GM19035 (cell line): ENCODE results near the gene SLC6A5.
"Not testable (repeated sequence)": the region's sequence is repeated elsewhere in the genome, so short reads cannot be mapped to it uniquely, and the experiment has no call there.

Experiments used
- ATAC-seq: cut with Tn5 transposase; IDR thresholded peaks from one replicate; pipeline ENCODE4 v1.9.1; 2021; ENCODE audit not compliant: unreplicated experiment

Gene SLC6A5

DNA sequence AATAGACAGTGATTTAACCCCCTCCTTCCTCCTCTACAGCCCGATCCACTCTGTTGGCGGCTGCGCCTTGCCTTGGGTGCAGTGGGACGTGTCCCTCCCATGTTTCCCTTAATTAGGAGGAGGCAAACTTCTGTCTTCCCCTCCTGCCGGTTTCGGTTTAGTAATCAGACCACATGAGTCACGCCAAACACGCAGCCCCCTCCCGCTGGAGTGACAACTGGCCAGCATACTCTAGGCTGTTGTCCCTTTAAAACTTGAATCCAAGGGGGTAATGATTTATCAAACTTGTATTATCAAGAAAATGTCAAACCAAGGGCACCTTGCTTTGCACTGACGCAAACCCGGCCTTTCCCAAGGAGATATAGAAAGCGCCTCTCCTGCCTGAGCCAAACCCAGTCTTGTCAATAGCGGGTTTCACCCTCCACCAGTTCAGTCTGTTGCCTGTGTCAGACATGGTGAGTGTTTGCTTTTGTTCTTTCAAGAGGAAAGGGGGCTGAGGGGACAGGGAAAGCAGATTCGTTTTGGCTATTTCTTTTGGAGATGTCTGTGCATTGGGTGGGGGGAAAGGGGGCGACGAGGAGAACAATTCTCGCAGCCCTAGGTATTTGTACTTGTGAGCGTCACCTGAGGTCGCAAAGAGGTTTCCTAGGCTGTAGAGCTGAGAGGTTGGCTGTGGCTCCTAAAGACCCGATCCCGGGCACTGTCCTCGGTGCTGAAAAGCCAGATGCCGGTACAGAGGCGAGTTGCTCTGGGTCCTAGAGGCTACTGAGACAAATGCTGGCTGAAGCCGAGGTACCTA lies at the start of gene SLC6A5:
SLC6A5 (plus strand) TSS at position 388 of the 799 bp plus-strand sequence; CDS start at position 453, 65 bp downstream.
- no peak for ATAC-seq

GRCh38 chr11:20551096-20551495 lies 48.3 kb upstream of the SLC6A5 start:
- no peak for ATAC-seq

DNA sequence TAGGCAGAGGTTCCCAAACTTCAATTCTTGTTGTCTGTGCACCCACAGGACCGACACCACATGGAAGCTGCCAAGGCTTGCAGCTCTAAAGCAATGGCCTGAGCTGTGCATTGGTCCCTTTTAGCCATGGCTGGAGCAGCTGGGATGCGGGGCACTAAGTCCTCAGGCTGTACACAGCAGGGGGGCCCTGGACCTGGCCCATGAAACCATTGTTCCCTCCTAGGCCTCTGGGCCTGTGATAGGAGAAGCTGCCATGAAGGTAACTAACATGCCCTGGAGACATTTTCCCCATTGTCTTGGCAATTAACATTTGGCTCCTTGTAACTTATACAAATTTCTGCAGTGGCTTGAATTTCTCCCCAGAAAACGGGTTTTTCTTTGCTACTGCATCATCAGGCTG lies 43.6 kb upstream of the SLC6A5 start:
- ATAC-seq = no peak

- not testable (repeated sequence) for ATAC-seq
Measured at GRCh38 chr11:20556396-20556795, 43.0 kb upstream of the SLC6A5 start.

DNA sequence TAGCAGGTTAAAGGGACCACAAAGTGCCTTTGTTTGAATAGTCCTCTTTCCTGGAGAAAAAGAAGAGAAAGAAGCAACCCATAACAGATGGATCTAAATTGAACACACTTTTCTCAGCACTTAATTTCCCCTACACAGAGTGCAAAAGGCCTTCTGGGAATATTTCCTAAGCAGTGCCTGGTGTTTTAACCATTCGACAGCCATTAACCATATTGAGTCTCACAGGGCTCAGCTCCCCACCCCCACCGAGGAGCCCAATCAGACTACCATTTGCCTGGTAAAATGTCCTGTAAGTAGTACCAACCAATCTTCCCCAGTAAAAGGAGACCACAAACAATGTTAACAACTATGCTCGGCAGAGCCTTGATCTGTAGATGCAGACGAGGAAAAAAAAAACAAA lies 40.7 kb upstream of the SLC6A5 start:
- no peak for ATAC-seq

- no peak for ATAC-seq
Measured at GRCh38 chr11:20559523-20560300, 39.7 kb upstream of the SLC6A5 start.

- ATAC-seq = no peak
Measured at GRCh38 chr11:20561915-20562314, 37.5 kb upstream of the SLC6A5 start.

- ATAC-seq = no peak
Measured at GRCh38 chr11:20563866-20564265, 35.5 kb upstream of the SLC6A5 start.

GRCh38 chr11:20564846-20565635 lies 34.4 kb upstream of the SLC6A5 start:
- no peak for ATAC-seq

GRCh38 chr11:20566115-20566514 lies 33.3 kb upstream of the SLC6A5 start:
- ATAC-seq = not testable (repeated sequence)

DNA sequence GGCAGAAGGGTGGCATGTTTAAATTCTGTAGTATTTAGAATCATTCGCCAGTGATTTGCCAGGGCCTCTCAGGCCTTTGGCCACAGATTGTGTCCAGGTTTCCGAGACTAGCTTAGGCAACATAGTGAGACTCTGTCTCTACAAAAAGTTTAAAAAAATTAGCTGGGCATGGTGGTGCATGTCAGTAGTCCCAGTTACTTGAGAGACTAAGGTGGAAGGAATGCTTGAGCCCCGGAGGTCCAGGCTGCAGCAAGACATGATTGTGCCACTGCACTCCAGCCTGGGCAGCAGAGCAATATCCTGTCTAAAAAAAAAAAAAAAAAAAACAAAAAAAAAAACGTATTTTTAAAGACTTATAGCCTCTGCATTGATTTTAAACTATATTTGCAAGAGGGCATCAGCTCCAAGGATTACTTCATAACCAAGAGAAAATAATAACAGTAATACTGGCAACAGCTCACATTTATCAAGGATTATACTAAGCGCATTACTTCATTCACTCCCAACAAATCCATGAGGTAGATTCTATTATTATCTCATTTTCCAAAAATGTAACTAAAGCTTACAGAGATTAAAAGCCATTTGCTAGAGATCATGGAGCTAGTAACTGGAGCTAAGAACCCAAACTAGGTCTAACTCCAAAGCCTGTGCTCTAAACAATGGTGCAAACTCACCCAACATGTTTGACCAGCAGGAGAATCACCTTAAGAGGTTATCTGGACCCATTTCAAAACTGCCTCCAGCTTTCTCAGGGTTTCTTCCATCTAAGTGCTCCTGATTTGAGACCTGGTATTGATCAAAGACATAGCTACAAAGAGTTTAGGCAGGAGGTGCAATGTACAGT lies 32.6 kb upstream of the SLC6A5 start:
- ATAC-seq = no peak

GRCh38 chr11:20579725-20580124 lies 19.7 kb upstream of the SLC6A5 start:
- not testable (repeated sequence) for ATAC-seq

DNA sequence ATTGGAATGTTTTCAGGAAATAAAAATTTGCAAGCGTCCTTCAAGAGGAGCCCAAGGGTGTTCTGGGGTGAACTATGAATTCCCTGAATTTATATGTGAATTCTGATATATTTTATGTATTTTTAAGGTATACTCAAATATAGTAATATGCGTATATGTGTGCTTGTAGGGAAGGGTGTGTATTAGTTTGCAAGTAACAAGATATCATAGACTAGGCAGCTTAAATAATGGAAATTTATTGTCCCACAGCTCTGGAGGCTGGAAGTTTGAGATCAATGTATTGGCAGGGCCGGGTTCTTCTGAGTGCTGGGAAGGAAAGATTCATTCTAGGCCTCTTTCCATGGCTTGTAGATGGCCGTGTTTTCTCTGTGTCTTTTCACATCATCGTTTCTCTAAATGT lies 16.2 kb upstream of the SLC6A5 start:
- no peak for ATAC-seq

DNA sequence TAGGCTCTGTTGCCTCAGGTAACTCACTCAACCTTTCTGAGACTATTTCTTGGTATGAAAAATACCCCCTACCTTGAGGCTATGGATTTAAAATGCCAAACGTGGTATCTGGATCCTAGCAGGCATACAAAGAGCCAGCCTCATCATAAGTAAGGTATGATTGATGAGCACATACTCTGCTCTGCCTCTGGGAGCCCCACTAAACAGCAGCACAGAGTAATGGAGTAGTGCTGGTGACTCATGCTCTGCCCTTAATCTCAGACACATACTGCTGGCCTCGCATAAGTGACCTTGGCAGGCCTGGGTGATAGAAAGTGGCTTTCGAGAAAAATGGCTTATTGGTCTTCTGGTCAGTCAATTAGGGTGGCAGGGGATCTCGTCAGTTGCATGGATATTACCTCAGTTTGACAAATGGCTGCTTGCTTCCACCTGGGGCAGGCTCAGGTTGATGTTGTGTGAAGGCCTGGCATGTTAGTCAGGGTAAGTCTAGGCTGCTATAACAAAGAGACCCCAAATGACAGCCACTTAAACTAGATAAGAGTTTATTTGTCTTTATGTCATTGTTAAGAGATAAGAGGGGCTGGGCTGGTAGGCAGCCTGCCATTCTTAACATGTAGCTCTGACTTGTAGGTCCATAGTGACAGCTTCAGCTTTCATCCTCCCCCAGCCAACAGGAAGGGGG lies 15.2 kb upstream of the SLC6A5 start:
- no peak for ATAC-seq

DNA sequence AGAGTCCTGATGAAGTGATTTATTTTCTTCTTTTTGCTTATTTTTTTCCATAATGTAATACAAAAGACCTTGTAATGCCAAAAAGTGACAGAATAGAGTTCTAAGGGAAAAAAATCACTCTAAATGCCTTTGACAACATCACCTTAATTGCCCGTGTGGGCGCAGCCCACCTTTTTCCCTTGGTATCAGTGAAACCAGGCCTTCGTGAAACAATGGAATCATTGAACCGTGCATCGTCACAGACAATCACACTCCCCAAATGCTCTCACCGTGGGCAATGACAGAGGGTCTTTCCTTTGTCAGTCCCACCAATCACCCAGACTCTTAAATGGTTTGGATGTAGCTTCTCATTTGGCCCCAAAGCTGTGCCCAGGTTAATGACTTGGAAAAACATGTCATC lies 9.6 kb upstream of the SLC6A5 start:
- ATAC-seq = no peak

- no peak for ATAC-seq
Measured at GRCh38 chr11:20590381-20590780, 9.0 kb upstream of the SLC6A5 start.

DNA sequence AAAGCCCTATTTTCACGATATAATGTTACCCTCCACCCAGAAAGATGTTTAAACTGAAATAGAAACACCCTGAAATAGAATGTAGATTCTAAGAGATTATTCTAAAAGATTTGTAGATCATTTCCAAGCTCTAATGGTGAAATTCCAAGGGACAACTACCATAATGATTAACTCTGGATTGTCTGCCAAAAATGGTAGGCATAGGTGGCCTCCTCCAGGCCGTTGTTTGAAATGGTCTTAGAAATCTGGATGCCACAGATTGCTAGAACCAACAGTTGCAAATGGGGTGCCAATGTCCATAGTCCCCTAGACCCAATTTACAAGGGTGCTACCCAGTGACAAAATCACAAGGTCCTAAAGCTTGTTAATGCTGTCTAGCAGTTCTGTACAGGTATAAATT lies 6.7 kb upstream of the SLC6A5 start:
- ATAC-seq = no peak

DNA sequence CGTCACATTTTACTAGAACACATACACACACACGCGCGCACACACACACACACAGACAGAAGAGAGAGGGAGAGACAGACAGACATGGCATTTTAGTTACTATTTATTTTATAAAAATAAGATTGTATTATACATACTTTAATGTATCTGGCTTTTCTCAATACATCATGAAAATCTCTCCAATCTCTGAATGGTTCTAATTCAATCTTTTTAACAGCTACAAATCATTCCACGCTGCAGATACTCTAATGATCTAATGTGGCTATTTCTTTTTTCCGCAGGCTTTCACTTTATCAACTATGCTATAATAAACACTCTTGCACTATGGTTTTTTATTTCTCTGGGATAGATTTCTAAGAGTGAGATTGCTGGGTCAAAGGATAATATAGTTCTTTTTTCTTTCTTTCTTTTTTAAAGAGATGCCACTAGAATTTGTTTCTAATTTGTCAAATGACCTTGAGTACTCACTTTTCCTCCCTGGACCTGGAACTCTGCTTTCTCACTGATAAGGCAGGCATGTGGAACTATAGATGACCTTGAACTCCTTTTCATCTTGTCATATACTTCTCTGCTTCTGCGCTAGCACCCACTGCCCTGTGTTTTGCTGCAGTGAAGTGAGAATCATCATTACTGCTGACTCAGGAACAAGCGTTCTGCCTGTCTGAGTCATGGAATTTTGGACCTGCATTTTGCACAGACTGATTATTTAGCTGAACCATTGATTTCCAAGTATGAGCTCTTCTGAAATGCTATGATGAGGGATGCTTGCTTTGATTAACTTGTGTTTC lies 4.9 kb upstream of the SLC6A5 start:
- ATAC-seq = no peak

DNA sequence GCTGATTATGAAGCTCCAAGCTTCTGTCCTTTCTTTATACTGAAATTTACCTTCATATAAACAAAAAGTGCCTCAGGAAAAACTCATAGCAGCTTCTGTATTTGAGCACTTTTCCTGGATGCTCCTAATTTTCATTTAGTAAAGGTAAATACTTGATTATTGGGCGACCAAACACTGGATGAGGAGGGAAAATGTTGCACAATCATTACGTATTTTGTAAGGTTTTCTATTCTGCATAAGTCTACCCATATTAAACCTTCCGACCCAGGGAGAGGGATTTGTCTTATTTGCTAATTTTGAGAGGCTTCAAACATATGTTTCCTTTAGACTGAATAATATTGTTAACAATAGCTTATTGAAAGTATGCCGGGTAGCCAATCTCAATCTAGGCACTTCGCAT lies 4.3 kb upstream of the SLC6A5 start:
- ATAC-seq = no peak
